C1 segment of cervical spinal cord (tissue), 14 donors: ENCODE results near the gene MAPT.
A peak's percentile ranks its signal among the peaks of the same experiment; 100 is the strongest.
"Not testable (repeated sequence)": the region's sequence is repeated elsewhere in the genome, so short reads cannot be mapped to it uniquely, and the experiment has no call there.

Experiments used
- DNase-seq, 14 donors: peaks; one replicate each; lab custom pipeline; 2025; lab: John Stamatoyannopoulos, UW

MAPT gene

GRCh38 chr17:46003907-46004748 lies 109.8 kb downstream of the MAPT start:
- peak in 13 of 14 donors; percentile 21 to 84 (median 63) for DNase-seq

GRCh38 chr17:46006082-46006481 lies 111.7 kb downstream of the MAPT start:
- DNase-seq: not testable (repeated sequence)

GRCh38 chr17:46007461-46007965 lies 113.2 kb downstream of the MAPT start:
- no peak for DNase-seq

GRCh38 chr17:46008591-46008990 lies 114.2 kb downstream of the MAPT start:
- no peak for DNase-seq

GRCh38 chr17:46009681-46010596 lies 115.6 kb downstream of the MAPT start:
- peak in 1 of 14 donors; percentile 29 for DNase-seq

- no peak for DNase-seq
These were observed 116.3 kb downstream of the MAPT start for GRCh38 chr17:46010597-46011186.

GRCh38 chr17:46011711-46012505 lies 117.6 kb downstream of the MAPT start:
- no peak for DNase-seq

GRCh38 chr17:46012506-46013079 lies 118.2 kb downstream of the MAPT start:
- DNase-seq: no peak

- DNase-seq: no peak
These were observed 118.8 kb downstream of the MAPT start for GRCh38 chr17:46013127-46013501.

GRCh38 chr17:46013502-46014165 lies 119.3 kb downstream of the MAPT start:
- peak in 1 of 14 donors; percentile 26 for DNase-seq

- not testable (repeated sequence) for DNase-seq
These were observed 125.1 kb downstream of the MAPT start for GRCh38 chr17:46019408-46019925.

GRCh38 chr17:46020023-46020761 lies 125.8 kb downstream of the MAPT start:
- no peak for DNase-seq

- DNase-seq: no peak
These were observed 126.6 kb downstream of the MAPT start for GRCh38 chr17:46020998-46021397.

- not testable (repeated sequence) for DNase-seq
These were observed 129.0 kb downstream of the MAPT start for GRCh38 chr17:46023366-46023765.

- peak in 3 of 14 donors; percentile 23 to 39 (median 25) for DNase-seq
These were observed 129.5 kb downstream of the MAPT start for GRCh38 chr17:46023783-46024388.

- no peak for DNase-seq
These were observed 130.2 kb downstream of the MAPT start for GRCh38 chr17:46024590-46024989.

GRCh38 chr17:46025060-46025459 lies 130.7 kb downstream of the MAPT start:
- DNase-seq: no peak

- no peak for DNase-seq
These were observed 131.3 kb downstream of the MAPT start for GRCh38 chr17:46025510-46026165.
